SHP77 (cell line): ENCODE results near the gene APBB1IP.
"Not testable (repeated sequence)": the region's sequence is repeated elsewhere in the genome, so short reads cannot be mapped to it uniquely, and the experiment has no call there.

Experiments
- DNase-seq, 2 experiments: peaks; one replicate each; lab custom pipeline; 2025; lab: John Stamatoyannopoulos, UW

The APBB1IP gene

GRCh38 chr10:26556748-26557640 lies 118.9 kb downstream of the APBB1IP start:
- peak in 1 of 2 experiments; percentile 26 for DNase-seq

GRCh38 chr10:26557641-26558014 lies 119.5 kb downstream of the APBB1IP start:
- no peak for DNase-seq

GRCh38 chr10:26566525-26567350 lies 128.6 kb downstream of the APBB1IP start:
- no peak for DNase-seq

GRCh38 chr10:26567351-26567721 lies 129.2 kb downstream of the APBB1IP start:
- no peak for DNase-seq

GRCh38 chr10:26571655-26572054 lies 133.5 kb downstream of the APBB1IP start:
- DNase-seq = no peak

GRCh38 chr10:26573674-26574073 lies 135.5 kb downstream of the APBB1IP start:
- no peak for DNase-seq

GRCh38 chr10:26574783-26575182 lies 136.6 kb downstream of the APBB1IP start:
- DNase-seq = no peak

- not testable (repeated sequence) for DNase-seq
Observed at GRCh38 chr10:26578371-26578770, 140.2 kb downstream of the APBB1IP start.

- no peak for DNase-seq
Observed at GRCh38 chr10:26579256-26580063, 141.3 kb downstream of the APBB1IP start.

- no peak for DNase-seq
Observed at GRCh38 chr10:26586211-26586610, 148.1 kb downstream of the APBB1IP start.

GRCh38 chr10:26588611-26589010 lies 150.5 kb downstream of the APBB1IP start:
- no peak for DNase-seq

- DNase-seq = not testable (repeated sequence)
Observed at GRCh38 chr10:26589813-26590212, 151.7 kb downstream of the APBB1IP start.

- DNase-seq = no peak
Observed at GRCh38 chr10:26593896-26594295, 155.8 kb downstream of the APBB1IP start.

GRCh38 chr10:26603283-26603682 lies 165.1 kb downstream of the APBB1IP start:
- not testable (repeated sequence) for DNase-seq

GRCh38 chr10:26604320-26605093 lies 166.4 kb downstream of the APBB1IP start:
- DNase-seq = not testable (repeated sequence)

GRCh38 chr10:26606389-26606877 lies 168.3 kb downstream of the APBB1IP start:
- not testable (repeated sequence) for DNase-seq

GRCh38 chr10:26612151-26612915 lies 174.2 kb downstream of the APBB1IP start:
- DNase-seq = no peak
